H9 (cell line): ENCODE data around the gene CCDC137. TPM values are rescaled to one million over a fixed set of nuclear protein-coding genes. Genes with fewer than 3 reads are reported as not detected.

Source experiments
- DNase-seq: peaks from one replicate; pipeline ENCODE4 v3.0.0-alpha.2; 2017
- H2AFZ ChIP-seq: one replicate; pipeline ENCODE4 v1.6.1; 2013; ENCODE audit warnings: mild to moderate bottlenecking, low read length, control low read depth, moderate library complexity
- H2AK5ac ChIP-seq: 2 replicates; pipeline ENCODE4 v1.6.1; 2013; ENCODE audit warnings: low read length, control low read depth, mixed read lengths; ENCODE audit not compliant: insufficient read length
- H2BK120ac ChIP-seq: one replicate; pipeline ENCODE4 v1.6.1; 2013; ENCODE audit warnings: low read depth, mild to moderate bottlenecking, low read length, control low read depth, inconsistent platforms; ENCODE audit not compliant: poor library complexity, severe bottlenecking
- H2BK12ac ChIP-seq: 2 replicates; pipeline ENCODE4 v1.6.1; 2013; ENCODE audit warnings: low read length, control low read depth, mixed read lengths, low read depth; ENCODE audit not compliant: insufficient read length
- H2BK15ac ChIP-seq: 2 replicates; pipeline ENCODE4 v1.6.1; 2013; ENCODE audit warnings: low read depth, low read length, control low read depth
- H2BK20ac ChIP-seq: one replicate; pipeline ENCODE4 v1.6.1; 2013; ENCODE audit warnings: low read depth, mild to moderate bottlenecking, low read length, control low read depth, inconsistent platforms; ENCODE audit not compliant: poor library complexity, severe bottlenecking
- H2BK5ac ChIP-seq: 2 replicates; pipeline ENCODE4 v1.6.1; 2013; ENCODE audit warnings: low read length, control low read depth, mixed read lengths; ENCODE audit not compliant: insufficient read length
- H3K14ac ChIP-seq: 2 replicates; pipeline ENCODE4 v1.6.1; 2013; ENCODE audit warnings: low read length, control low read depth; ENCODE audit not compliant: insufficient read depth
- H3K18ac ChIP-seq: 2 replicates; pipeline ENCODE4 v1.6.1; 2013; ENCODE audit warnings: low read depth, mild to moderate bottlenecking, mixed read lengths, low read length, control low read depth; ENCODE audit not compliant: insufficient read length
- H3K23ac ChIP-seq: 2 replicates; pipeline ENCODE4 v1.6.1; 2013; ENCODE audit warnings: low read length, control low read depth, mixed read lengths, low read depth; ENCODE audit not compliant: insufficient read length
- H3K23me2 ChIP-seq: 2 replicates; pipeline ENCODE4 v1.6.1; 2013; ENCODE audit warnings: low read depth, mild to moderate bottlenecking, mixed read lengths, low read length, control low read depth; ENCODE audit not compliant: insufficient read length, poor library complexity, severe bottlenecking
- H3K27ac ChIP-seq: 2 replicates; pipeline ENCODE4 v1.5.1; 2013; ENCODE audit warnings: low read length, control low read depth, mixed read lengths, low read depth; ENCODE audit not compliant: insufficient read length
- H3K27me3 ChIP-seq: 2 replicates; pipeline ENCODE4 v1.6.1; 2013; ENCODE audit warnings: low read length, control low read depth, inconsistent platforms; ENCODE audit not compliant: insufficient read depth
- H3K4ac ChIP-seq: 2 replicates; pipeline ENCODE4 v1.6.1; 2013; ENCODE audit warnings: low read depth, mild to moderate bottlenecking, control low read depth, inconsistent platforms, low read length, moderate library complexity
- H3K4me1 ChIP-seq: 2 replicates; pipeline ENCODE4 v1.6.1; 2013; ENCODE audit warnings: low read length, control low read depth, inconsistent platforms; ENCODE audit not compliant: insufficient read depth
- H3K4me2 ChIP-seq: 2 replicates; pipeline ENCODE4 v1.6.1; 2013; ENCODE audit warnings: low read length, control low read depth, mixed read lengths; ENCODE audit not compliant: insufficient read length, insufficient read depth
- H3K56ac ChIP-seq: 2 replicates; pipeline ENCODE4 v1.6.1; 2013; ENCODE audit warnings: low read depth, mild to moderate bottlenecking, mixed read lengths, low read length, control low read depth; ENCODE audit not compliant: insufficient read length
- H3K79me1 ChIP-seq: 2 replicates; pipeline ENCODE4 v1.6.1; 2013; ENCODE audit warnings: low read depth, mild to moderate bottlenecking, moderate library complexity, low read length, control low read depth, inconsistent platforms; ENCODE audit not compliant: insufficient read depth, poor library complexity, severe bottlenecking
- H3K79me2 ChIP-seq: 2 replicates; pipeline ENCODE4 v1.6.1; 2013; ENCODE audit warnings: low read length, control low read depth, inconsistent platforms; ENCODE audit not compliant: insufficient read depth
- H3K9ac ChIP-seq: 2 replicates; pipeline ENCODE4 v1.6.1; 2013; ENCODE audit warnings: low read length, control low read depth, mixed read lengths; ENCODE audit not compliant: insufficient read length; ENCODE audit errors: extremely low read depth
- H3K9me3 ChIP-seq: one replicate; pipeline ENCODE4 v1.6.1; 2013; ENCODE audit warnings: low read depth, low read length, inconsistent platforms; ENCODE audit not compliant: control insufficient read depth
- H3T11ph ChIP-seq: one replicate; pipeline ENCODE4 v1.6.1; 2013; ENCODE audit warnings: mild to moderate bottlenecking, low read length, control low read depth, inconsistent platforms
- H4K20me1 ChIP-seq: one replicate; pipeline ENCODE4 v1.6.1; 2013; ENCODE audit not compliant: control insufficient read depth, insufficient read length, insufficient read depth
- H4K5ac ChIP-seq: 2 replicates; pipeline ENCODE4 v1.6.1; 2013; ENCODE audit warnings: low read depth, mild to moderate bottlenecking, mixed read lengths, low read length, control low read depth; ENCODE audit not compliant: insufficient read length
- H4K8ac ChIP-seq: replicated peaks from 2 replicates; pipeline ENCODE4 v1.6.1; 2013; ENCODE audit warnings: low read length, control low read depth, mixed read lengths, low read depth; ENCODE audit not compliant: insufficient read length
- H4K91ac ChIP-seq: 2 replicates; pipeline ENCODE4 v1.6.1; 2013; ENCODE audit warnings: low read depth, mild to moderate bottlenecking, moderate library complexity, mixed read lengths, low read length, control low read depth; ENCODE audit not compliant: insufficient read length
- H3K27ac Mint-ChIP-seq, 3 experiments: 2 replicates in 2 of 3; 3 replicates in 1 of 3; pipeline ENCODE4 v1.8.0; 2020 to 2021; ENCODE audit warnings: mixed read lengths in 3 of 3, mild to moderate bottlenecking in 1 of 3, moderate library complexity in 1 of 3
- H3K27me3 Mint-ChIP-seq: 2 replicates; pipeline ENCODE4 v1.8.0; 2021; ENCODE audit warnings: low read depth, mild to moderate bottlenecking, moderate library complexity, mixed read lengths
- H3K36me3 Mint-ChIP-seq, 3 experiments: 2 replicates in 2 of 3; 3 replicates in 1 of 3; pipeline ENCODE4 v1.8.0; 2020 to 2021; ENCODE audit warnings: low read depth in 3 of 3, mixed read lengths in 3 of 3; ENCODE audit not compliant: insufficient read depth in 1 of 3
- H3K4me1 Mint-ChIP-seq, 2 experiments: 2 replicates each; pipeline ENCODE4 v1.8.0; 2020; ENCODE audit warnings: mixed read lengths in 2 of 2
- H3K4me3 Mint-ChIP-seq, 2 experiments: 2 replicates in 1 of 2; 3 replicates in 1 of 2; pipeline ENCODE4 v1.8.0; 2020 to 2021; ENCODE audit warnings: mild to moderate bottlenecking in 2 of 2, mixed read lengths in 2 of 2, moderate library complexity in 1 of 2
- H3K9me3 Mint-ChIP-seq, 2 experiments: 2 replicates in 1 of 2; 3 replicates in 1 of 2; pipeline ENCODE4 v1.8.0; 2020; ENCODE audit warnings: mild to moderate bottlenecking in 2 of 2, mixed read lengths in 2 of 2, moderate library complexity in 1 of 2
- CTCF ChIP-seq: fragments of 200-600 bp; sonication (generic); conservative IDR thresholded peaks from 3 replicates; pipeline ENCODE4 v1.8.0; 2021; ENCODE audit warnings: antibody characterized with exemption, mild to moderate bottlenecking
- WGBS: extraction: QIAGEN DNeasy Blood & Tissue Kit; methylation state at CpG from one replicate; pipeline ENCODE4 v1.1.7; 2013; ENCODE audit warnings: missing lambda C conversion rate, low lambda C conversion rate, mixed read lengths; ENCODE audit not compliant: insufficient read length; ENCODE audit errors: extremely low coverage; 5-methylcytosine and 5-hydroxymethylcytosine counted together
- total RNA-seq: library from RNA; stranded (reverse); gene quantifications from 2 replicates; pipeline ENCODE4 v1.2.1, GENCODE V29; 2021

Gene CCDC137
- total RNA-seq, 1 experiment from 2014 or later: 60.8 TPM

- Histone ChIP-seq H3K79me1 (peaks cover 9% of the 10 kb centered on the region), H2BK20ac (no peak overlapping the region), H3K18ac (no peak overlapping the region), H3K27ac (no peak overlapping the region), H2BK15ac (no peak overlapping the region), H3K9me3 (no peaks in the 10 kb centered on the region), H3K23ac (no peak overlapping the region), H2AK5ac (no peak overlapping the region), H3K14ac (no peak overlapping the region), H4K5ac (no peak overlapping the region), H3K27me3 (no peaks in the 10 kb centered on the region), H2AFZ (no peak overlapping the region), H4K20me1 (no peaks in the 10 kb centered on the region), H2BK5ac (no peak overlapping the region), H3K79me2 (peaks cover 4% of the 10 kb centered on the region; the same call in 1 of the 2 replicates), H4K8ac (no peak overlapping the region), H3K4me1 (peaks cover 2% of the 10 kb centered on the region; the same call in 1 of the 2 replicates), H3K9ac (peak overlapping the region; percentile 54), H2BK12ac (no peak overlapping the region), H3K4ac (no peak overlapping the region), H3T11ph (no peak overlapping the region), H3K56ac (no peak overlapping the region), H2BK120ac (no peak overlapping the region), H4K91ac (no peak overlapping the region), H3K4me2 (peak overlapping the region; percentile 74), H3K23me2 (peaks cover 3% of the 10 kb centered on the region)
- no peaks in the 10 kb centered on the region for H3K9me3 Mint-ChIP-seq
- H3K27ac Mint-ChIP-seq: peak overlapping the region; percentile 24 to 98 (median 81); a peak in 6 of 7 replicates
- peaks cover 26 to 43% (median 42%) of the 10 kb centered on the region in 3 experiments; a peak in 6 of 7 replicates for H3K36me3 Mint-ChIP-seq
- peak; percentile 35 for DNase-seq
- TF ChIP-seq CTCF: no peak
- H3K27me3 Mint-ChIP-seq: no peaks in the 10 kb centered on the region
- peak overlapping the region; percentile 97 for H3K4me3 Mint-ChIP-seq
- H3K4me1 Mint-ChIP-seq: peaks cover 18 to 19% of the 10 kb centered on the region in 2 experiments
- no CpG with 5 or more reads among the region's 30 CpGs for WGBS
Observed at GRCh38 chr17:81665205-81666091, 1.1 kb upstream of the CCDC137 start.
